ENCODE results near the gene CMPK1.
A peak's percentile ranks its signal among the peaks of the same experiment; 100 is the strongest.

Gene CMPK1

DNA sequence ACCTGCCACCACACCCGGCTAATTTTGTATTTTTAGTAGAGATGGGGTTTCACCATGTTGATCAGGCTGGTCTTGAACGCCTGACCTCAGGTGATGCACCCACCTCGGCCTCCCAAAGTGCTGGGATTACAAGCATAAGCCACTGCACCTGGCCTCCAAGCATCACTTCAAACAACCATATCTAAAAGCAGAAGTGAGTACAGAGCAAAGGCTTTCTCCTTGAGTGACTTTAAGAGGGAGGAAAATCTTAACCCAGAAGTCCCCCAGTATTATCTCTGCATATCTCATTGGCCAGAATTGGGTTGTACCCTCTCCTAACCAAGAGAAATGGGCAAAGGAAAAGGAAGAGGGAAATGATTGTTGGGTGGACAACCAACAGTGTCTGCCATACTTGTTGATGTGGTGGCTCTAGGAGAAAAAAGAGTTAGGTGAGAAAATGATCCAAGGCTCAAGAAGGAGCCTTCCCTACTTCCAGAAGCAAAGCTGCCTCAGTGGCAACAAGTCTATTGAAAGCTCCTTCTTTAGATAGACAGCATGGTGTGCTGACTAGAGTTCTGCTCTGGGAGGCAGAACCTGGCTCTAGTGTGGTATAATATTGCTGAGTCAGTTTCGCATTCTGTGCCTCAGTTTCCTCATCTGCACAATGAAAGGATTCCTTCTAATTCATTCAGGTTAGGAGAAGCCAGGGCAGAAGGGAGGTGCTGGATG is 65.7 kb downstream of the CMPK1 start:
- no peak for DNase-seq

DNA sequence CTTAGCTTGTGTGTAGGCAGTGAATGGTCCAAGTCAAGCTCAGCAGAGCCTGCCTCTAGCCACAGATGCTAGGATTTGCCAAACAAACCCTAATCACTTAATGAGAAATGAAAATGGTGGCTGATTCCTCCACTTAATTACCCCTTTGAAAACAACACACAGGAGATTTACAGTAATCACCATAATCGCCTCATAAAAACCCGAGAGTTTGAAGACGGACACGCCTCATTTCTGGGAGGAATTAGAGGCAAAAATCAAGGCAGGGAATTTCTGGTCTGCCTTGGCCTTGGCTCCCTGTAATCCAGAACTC is 66.2 kb downstream of the CMPK1 start:
- DNase-seq: no peak

DNA sequence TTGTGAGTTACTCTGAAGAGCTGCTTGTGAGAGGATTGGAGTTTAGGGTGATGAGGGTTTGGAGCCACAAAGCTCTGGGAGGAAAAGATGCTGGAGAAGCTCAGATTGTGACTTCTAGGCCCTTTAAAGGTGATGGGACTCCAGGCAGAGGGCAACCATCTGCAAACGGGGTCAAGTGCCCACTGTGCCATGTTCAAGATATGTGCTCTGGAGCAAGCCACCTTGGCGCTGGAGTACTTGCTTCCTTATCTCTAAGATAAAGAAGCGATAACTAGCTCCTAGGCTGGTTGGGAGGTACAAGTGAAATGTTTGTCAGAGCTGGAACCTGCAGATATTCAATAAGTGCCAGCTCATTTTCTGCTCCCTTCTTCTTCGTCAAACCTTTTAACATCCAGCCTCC is 68.2 kb downstream of the CMPK1 start:
- DNase-seq: no peak

DNA sequence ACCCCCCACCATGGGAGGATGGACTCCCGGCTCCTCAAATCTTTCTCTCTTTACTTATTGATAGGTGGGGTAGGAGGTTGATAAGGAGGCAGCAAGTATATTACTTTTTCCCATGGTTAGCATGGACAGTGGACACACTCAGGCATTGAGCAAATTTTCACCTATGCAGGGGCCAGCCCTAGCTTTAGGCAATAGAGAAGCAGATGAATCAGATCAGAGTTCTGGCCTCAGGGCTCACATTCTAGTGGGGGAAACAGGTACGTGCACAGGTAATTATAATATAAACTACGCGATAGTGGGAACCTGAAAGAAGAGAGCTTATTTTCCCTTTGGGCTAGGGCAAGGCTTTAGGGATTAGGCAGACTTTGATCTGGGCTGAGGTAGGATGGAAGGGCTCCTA is 69.0 kb downstream of the CMPK1 start:
- no peak for DNase-seq

DNA sequence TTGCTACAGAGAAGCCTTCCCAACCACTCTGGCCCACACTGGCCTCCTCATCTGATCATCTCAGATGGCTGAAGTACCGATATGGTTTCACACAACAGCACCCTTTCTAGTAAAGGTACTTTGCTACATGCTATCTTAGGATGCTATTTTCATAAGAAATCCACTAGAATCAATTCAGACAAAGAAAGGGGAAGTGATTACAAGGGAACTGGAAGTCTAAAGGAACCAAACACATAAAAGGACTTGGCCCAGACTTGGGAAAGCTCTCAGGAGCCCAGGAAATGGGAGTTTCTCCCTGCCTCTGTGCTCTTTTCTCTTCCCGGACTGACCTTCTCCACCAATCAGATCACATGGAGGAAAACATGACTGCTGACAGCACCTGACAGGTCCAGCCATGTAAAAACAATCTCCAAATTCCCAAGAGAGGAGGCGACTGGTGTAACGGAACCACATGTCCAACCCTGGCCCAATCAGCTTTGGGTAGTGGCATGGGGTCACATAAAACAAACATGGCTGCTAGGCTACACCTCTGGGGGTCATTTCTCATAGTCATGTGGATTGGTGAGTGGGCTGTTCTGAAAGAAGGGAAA is 69.8 kb downstream of the CMPK1 start:
- DNase-seq: no peak

DNA sequence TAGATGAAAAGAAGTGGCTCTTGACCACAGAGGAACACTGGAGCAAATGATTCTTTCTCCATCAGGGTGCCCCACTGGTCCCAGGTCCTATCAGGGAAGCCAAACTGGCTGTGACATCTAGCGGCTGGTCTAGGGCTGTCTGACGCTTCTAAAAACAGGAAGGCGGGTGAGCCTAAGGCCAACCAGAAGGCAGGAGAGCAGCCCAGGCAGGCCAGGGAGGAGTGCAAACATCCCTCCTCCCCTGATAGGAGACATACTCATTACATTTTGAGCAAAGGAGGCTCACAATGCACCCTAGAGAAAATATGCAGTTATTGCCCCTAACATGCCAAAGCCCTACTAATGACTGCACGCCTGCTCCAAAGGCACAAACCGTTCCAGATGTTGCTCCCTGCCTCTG is 72.1 kb downstream of the CMPK1 start:
- no peak for DNase-seq

DNA sequence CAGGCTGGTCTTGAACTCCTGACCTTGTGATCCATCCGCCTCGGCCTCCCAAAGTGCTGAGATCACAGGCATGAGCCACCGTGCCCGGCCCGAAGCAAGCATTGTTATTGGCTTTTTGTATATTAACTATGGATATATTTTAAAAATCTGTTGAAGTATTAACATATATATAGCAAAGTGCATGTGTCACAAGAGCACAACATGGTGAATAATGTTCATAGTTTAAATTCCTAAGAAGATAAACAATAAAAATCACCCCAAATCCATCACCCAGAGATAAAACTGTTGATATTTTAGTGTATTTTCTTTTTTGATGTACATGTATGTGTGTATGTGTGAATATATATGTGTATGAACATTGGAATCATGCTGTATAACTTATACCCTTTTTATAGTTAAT is 73.4 kb downstream of the CMPK1 start:
- no peak for DNase-seq

DNA sequence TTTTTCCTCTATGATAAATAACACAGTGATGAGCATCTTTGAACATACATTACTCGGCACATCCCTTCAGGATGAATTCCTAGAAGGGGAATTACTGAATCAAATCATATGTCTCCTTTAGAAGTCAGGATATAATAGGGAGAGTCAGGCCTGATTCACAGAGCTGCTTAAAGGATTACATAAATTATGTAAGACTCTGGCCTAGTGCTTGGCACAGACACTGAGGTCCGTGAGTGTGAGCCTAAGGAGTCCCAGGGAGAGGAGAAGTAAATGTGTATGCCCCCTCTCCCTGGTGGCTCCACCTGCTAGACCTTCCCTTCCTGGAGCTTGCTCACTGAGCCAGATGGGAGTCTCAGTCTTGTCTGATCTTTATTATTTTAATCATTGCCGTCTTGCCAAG is 73.9 kb downstream of the CMPK1 start:
- no peak for DNase-seq

DNA sequence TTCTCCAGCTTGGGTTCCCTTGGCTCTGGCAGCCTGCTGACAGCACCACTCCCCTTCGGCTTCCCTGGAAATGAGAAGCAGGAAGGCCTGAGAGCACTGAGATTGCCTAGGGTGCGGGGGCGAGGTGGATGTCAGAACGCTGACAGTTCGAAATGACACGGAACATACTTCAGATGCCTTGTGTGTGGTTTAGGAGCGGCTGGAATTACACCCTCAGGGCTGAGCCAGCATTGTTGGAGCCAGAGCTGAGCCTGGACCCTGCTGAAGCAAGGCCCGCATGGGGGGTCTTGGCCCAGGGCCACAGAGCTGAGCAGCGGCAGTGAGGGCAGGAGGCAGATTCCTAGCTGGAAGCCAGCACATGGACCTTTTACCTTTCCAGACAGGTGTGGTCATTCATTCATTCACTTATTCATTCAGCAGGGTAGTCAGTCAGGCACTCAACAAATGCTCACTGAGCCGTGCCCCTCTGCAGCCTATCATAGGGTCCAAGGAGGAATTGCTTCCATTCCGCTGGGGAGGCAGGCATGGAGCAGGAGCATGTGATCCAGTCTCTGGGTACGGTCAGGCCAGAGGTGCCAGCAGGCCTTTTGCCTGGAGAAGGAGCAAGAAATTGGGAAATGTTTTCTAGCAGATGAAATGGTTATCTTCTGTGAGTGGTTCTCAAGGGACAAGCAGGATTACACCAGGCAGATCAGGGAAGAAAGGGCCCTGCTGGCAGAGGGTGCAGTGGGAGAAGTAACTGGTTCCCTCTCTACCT is 75.9 kb downstream of the CMPK1 start:
- no peak for DNase-seq

DNA sequence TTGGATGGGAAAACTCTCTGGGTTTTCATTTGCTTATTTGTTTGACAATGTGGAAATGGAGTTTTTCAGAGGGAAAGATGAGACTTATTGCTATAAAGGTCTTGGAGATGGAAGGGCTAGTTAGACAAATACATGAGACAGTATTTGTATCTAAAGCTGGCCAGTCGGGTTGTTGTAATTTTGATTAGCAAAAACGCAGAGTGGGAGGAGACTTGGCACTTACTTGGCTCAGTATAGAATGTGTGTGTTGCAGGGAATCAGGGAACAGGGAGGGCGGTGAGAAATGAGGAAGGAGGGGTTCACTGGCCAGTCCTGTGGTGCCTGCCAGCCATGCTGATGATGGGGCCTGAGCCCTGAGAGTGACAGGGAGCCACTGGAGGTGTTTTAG is 76.5 kb downstream of the CMPK1 start:
- no peak for DNase-seq

DNA sequence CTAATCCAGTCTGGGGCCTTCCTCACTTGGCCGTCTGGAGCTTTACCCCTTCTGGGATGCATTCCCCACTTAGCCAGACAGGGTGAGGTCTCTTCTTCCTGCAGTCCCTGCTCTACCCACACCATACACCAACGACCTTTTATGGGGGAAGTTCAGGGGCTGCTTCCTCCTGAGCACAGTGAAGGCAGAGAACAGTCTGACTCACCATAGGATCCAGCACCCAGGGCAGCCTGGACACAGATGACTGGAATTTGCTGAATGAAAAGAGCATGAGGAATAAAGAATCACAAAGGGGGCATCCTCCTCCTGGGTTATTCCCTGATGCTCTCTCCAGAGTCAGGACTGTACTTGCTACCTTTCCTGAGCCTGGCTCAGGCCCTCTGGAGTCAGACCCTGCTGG is 77.8 kb downstream of the CMPK1 start:
- no peak for DNase-seq

DNA sequence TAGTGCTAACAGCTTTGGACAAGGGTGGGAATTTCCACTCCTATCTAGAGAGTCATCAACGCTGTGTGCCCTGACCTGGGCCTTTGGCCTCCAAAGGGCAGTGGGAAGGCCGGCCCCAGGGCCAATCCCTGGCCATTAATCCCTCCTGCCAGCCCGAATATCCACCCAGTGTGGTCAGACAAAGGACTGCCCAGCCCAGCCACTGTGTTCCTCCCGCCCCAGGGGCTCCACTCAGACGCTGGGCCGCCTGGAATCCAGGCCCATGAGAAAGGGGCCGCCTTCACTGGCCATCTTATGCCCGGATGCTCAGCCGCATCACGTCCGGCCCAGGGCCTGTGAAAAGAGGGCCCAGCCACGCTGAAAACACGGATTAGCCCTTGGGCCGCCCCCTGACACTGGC is 78.8 kb downstream of the CMPK1 start:
- no peak for DNase-seq

DNA sequence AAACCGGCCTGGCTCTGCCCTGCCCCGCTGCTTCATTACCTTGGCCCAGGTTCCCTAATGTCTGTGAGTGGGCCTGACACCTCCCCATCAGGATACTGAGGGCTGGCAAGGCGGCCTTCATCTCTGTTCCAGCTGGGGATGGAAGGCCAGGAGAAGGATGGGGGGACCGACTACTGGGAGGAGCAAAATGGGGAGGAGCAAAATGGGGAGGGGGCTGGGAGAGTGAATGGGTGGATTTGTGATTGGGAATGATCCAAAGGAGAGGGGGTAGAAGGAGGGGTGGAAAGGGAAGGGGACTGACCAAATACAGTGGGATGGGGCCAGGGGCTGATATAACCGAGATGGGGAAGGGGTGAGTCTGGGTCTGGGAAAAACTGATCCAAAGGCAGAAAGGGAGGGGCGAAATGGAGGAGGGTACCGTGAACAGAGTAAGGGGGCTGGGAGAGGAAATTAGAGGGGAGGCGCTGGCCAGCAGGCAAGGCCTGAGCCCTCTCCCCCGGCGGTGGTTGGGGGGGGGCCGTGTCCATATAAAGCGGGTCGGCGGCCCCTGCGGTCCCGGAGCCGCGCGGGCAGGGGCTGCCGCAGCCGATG is 82.2 kb downstream of the CMPK1 start, which contains the start of gene FOXE3:
Gene FOXE3, plus strand, starts transcription at position 558 of the 591 bp plus-strand sequence. Its CDS starts 31 bp downstream, at position 589.
- no peak for DNase-seq

DNA sequence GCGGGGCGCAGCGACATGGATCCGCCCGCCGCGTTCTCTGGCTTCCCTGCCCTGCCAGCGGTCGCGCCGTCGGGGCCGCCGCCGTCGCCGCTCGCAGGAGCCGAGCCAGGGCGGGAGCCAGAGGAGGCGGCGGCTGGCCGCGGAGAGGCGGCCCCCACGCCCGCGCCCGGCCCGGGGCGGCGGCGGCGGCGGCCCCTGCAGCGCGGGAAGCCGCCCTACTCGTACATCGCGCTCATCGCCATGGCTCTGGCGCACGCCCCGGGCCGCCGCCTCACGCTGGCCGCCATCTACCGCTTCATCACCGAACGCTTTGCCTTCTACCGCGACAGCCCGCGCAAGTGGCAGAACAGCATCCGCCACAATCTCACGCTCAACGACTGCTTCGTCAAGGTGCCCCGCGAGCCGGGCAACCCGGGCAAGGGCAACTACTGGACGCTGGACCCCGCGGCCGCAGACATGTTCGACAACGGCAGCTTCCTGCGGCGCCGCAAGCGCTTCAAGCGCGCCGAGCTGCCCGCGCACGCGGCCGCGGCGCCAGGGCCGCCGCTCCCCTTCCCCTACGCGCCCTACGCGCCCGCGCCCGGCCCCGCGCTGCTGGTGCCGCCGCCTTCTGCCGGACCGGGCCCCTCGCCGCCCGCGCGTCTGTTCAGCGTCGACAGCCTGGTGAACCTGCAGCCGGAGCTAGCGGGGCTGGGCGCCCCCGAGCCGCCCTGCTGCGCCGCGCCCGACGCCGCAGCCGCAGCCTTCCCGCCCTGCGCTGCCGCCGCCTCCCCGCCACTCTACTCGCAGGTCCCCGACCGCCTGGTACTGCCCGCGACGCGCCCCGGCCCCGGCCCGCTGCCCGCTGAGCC is 83.0 kb downstream of the CMPK1 start:
- DNase-seq: no peak

DNA sequence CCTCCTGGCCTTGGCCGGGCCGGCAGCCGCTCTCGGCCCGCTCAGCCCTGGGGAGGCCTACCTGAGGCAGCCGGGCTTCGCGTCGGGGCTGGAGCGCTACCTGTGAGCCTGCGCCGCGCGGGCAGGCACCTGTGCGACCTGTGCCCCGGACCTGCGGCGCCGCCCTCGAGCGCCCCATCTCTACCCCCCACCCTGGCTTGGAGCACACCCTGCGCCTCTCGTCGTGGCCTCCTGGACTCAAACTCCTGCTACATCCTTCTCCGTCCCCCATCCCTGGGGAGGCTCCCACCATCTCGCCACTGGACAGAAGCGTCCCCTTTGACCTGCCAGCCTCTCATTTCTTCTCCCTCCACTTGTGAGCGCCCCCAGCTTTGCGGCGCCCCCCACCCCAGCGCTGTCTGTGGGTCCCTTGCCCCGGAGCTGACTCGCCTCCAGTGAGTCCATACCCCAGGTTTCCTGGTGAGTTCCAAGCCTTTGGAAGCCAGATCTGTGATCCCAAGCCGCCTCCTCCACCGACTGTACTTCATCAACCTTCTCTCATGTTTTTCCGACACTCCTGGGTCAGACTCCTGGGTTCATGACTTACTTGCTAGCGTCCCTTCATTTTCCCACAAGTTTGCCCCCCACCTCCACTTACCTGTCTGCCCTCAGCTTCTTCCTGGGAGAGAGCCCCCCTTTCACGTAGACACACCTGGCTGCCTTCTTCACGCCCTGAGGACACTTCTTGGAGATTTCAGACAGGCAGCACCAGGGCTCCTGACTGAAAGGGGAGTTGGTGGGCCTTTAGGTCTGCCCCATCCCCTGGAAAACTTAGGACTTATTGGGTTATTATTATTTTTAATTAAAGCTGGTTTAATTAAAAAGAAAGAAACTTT is 83.8 kb downstream of the CMPK1 start:
- no peak for DNase-seq

DNA sequence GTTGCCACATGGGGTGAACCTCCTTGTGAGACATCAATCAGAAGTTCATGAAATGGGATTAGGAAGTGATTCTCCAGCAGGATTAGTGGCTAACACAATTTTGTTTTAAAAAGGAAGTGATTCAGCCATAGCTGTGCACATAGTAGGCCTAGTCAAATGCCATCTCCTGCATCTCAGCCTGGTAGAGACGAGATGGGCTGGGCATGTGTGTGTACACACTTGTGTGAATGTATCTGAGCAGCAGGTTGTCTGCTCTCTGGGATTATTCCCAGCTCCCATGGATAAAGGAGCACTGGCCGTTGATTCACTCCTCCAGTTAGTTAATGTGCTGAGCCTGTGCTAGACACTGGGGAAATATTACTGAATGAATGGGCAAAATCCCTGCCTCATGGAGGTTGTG is 84.5 kb downstream of the CMPK1 start:
- DNase-seq: no peak

DNA sequence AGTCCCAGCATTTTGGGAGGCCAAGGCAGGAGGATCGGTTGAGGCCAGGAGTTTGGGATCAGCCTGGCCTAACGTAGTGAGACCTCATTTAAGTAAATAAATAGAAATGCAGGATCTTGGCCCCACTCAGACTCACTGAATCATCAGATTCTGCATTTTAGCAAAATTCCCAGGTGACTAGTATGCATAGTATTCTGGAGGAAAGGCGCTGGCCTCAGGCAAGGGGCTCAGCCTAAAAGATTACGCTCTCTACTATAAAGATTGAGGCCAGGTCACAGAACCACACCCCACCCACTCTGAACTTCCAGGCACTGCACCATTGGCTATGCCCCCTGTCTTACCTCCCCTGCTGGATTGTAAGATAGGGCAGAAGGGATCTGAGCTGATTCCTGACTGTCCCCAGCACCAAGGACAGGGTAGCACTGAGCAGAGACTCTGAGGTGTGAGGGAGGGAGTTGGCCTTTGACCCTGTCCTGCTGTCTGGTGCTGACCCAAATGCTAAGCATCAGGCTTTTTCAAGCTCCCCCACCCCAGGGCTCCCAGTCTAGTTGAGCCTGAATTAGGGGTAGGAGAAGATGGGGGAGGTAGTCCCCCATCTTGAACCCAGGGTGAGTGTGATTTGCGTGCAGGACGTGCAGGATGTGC is 85.2 kb downstream of the CMPK1 start:
- DNase-seq: no peak

DNA sequence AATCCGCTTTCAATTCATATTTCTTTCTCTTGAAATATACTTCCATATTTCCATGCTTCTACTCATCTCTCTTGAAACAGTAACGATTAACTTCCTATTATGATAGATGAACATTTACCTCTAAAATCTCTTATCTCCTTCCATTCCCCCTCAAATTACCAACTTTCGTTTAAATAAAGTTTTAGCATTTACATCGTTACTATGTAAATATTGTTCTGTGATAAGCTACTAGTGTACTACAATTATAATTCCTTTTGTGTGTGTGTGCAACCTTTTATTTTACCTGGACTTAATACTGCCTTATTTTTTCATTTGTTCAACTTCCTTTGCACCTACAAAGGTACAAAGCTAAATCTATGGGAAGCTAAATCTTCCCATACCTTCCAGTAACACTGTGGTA is 87.0 kb downstream of the CMPK1 start:
- DNase-seq: no peak

DNA sequence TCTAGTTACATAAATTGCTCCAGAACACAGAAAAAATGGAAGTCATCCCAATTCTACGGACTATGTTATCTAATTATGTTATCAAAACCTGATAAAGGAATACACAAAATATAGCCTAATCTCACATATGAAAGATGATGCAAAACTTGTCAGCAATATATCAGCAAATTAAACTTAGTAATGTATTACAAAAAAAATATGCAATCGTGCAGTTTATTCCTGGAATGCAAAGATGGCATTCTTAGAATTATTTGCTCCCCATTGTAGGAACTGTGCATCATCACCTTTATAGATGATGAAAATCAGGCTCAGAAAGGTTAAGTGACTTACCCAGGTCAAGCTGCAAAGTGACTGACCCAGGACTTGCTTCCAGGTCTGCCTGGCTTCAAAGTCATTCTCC is 90.3 kb downstream of the CMPK1 start:
- no peak for DNase-seq

DNA sequence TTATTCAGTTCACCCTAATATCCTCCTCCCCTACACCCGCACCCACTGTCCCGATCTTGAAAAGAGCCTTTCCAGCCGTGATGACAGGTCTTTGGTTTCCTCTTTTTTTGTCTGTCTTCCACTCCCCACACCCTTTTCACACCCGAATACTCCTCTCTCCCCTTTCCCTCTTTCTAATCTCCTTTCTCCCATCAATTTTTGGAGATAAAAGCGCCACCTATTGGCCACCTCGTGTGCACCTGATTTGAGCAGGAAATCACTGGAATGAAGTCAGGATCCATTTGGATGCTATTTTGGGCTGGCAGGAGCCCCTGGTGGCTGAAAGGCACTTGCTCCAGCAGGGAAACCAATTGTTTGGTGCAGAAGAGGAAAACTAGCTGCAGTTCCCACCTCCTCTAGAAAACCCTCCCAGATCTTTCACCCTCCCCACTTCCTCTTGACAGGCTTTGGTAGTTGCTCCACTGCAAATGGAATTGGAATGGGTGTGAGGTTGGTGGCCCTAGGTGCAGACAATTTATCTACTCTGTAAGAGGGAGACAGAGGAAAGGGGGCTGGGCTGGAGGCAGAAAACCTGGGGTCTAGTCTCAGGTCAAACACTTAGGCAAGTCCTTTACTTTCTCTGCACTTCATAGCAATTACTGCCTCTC is 90.9 kb downstream of the CMPK1 start:
- peak; percentile 27 for DNase-seq
